Mammary epithelial cell (primary cell): ENCODE data around the gene RGPD6.
"Not testable (repeated sequence)": the region's sequence is repeated elsewhere in the genome, so short reads cannot be mapped to it uniquely, and the experiment has no call there.

Experiments used
- CTCF ChIP-seq, 2 donors: IDR thresholded peaks in 1 of 2; conservative IDR thresholded peaks in 1 of 2; 2 replicates each; pipeline ENCODE4 v1.5.1; 2011 to 2012; ENCODE audit warnings: inconsistent platforms in 2 of 2, low read length in 2 of 2, mild to moderate bottlenecking in 2 of 2, control low read depth in 1 of 2, low read depth in 1 of 2; ENCODE audit not compliant: insufficient read depth in 1 of 2; ENCODE audit errors: extremely low read depth in 1 of 2
- EZH2 ChIP-seq: IDR thresholded peaks from 2 replicates; pipeline ENCODE4 v1.6.1; 2012; ENCODE audit warnings: low read length, inconsistent platforms, borderline replicate concordance

GRCh38 chr2:110602139-110602538 is 25.1 kb upstream of the RGPD6 start:
- TF ChIP-seq CTCF (conservative IDR thresholded peaks at IDR 0.05 in 1 of 2, IDR thresholded peaks at IDR 0.05 in 1 of 2; ENCODE audit: extremely low read depth in 1 of 2, insufficient read depth in 1 of 2, low read depth in 1 of 2, low read length in 2 of 2); EZH2: not testable (repeated sequence)
